Peyer's patch (tissue), 4 donors: Measurements from ENCODE around the gene DIPK1A. TPM values are rescaled to one million over a fixed set of nuclear protein-coding genes. Genes with fewer than 3 reads are reported as not detected.

Experiments
- DNase-seq, 3 donors: peaks; one replicate each; pipeline ENCODE4 v3.0.0-alpha.2; 2017 to 2019
- H3K27ac ChIP-seq, 4 donors: fragments of 200-600 bp; sonication (generic); one replicate each; pipeline ENCODE4 v1.5.1; 2016 to 2019
- H3K27me3 ChIP-seq, 2 donors: fragments of 200-600 bp; sonication (generic); one replicate each; pipeline ENCODE4 v1.5.1; 2019
- H3K36me3 ChIP-seq, 3 donors: fragments of 200-600 bp; sonication (generic); one replicate each; pipeline ENCODE4 v1.5.1; 2016 to 2019
- H3K4me1 ChIP-seq, 4 donors: fragments of 200-600 bp; sonication (generic); one replicate each; pipeline ENCODE4 v1.5.1; 2016 to 2019
- H3K4me3 ChIP-seq, 4 donors: fragments of 200-600 bp; sonication (generic); 1 replicate in 3 of 4; 2 replicates in 1 of 4; pipeline ENCODE4 v1.5.1; 2016 to 2019; ENCODE audit warnings: mild to moderate bottlenecking in 1 of 4
- H3K9me3 ChIP-seq, 4 donors: fragments of 200-600 bp; sonication (generic); one replicate each; pipeline ENCODE4 v1.5.1; 2016 to 2019; ENCODE audit warnings: mild to moderate bottlenecking in 1 of 4
- POLR2A ChIP-seq, 2 donors: fragments of 450-650 bp; IDR thresholded peaks; one replicate each; pipeline ENCODE4 v1.5.1; 2017; ENCODE audit warnings: antibody characterized with exemption in 2 of 2, mild to moderate bottlenecking in 2 of 2, moderate library complexity in 2 of 2
- total RNA-seq, 4 donors: library from RNA; depleted of rRNA; stranded (reverse); fragments of >200 nt; gene quantifications; one replicate each; pipeline ENCODE4 v1.1.0, GENCODE V29; 2016
- TF ChIP-seq, protein P1 (sequence below), 6 experiments: fragments of 450-650 bp in 4 of 6; fragments of 200-600 bp in 2 of 6; sonication (generic) in 1 of 6; IDR thresholded peaks; one replicate each; pipeline ENCODE4 v1.5.1; 2017 to 2019; ENCODE audit warnings: antibody characterized with exemption in 6 of 6, mild to moderate bottlenecking in 3 of 6, moderate library complexity in 1 of 6

DIPK1A gene
- total RNA-seq, 4 donors from 2014 or later: 5.1 to 12.4 (median 7.8) TPM

DNA sequence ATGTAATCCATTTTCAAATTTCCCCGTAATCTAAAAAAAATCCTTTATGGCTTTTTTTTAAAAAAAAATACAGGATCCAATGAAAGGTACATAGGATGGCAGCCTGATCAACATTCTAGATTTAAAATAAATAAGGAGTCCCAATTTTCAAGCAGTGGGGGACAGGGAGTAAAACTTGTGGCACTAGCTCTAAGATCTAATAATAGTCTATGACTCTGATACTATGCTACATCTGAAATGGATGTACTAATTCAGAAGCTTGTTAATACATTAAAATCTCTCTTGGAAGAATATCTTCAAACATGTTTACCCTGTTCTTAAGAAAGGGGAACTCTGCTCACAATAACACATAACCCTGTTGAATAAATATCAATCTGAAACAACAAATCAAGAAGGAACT lies 8.5 kb downstream of the DIPK1A start:
- DNase-seq: no peak
- Histone ChIP-seq H3K4me1 (peaks cover 0 to 33% (median 12%) of the 10 kb centered on the region in 4 donors), H3K36me3 (no peaks in the 10 kb centered on the region), H3K4me3 (no peak overlapping the region), H3K9me3 (no peaks in the 10 kb centered on the region), H3K27ac (peak overlapping the region in 1 of 4 donors; percentile 61), H3K27me3 (no peaks in the 10 kb centered on the region)
- TF ChIP-seq, protein P1, sequence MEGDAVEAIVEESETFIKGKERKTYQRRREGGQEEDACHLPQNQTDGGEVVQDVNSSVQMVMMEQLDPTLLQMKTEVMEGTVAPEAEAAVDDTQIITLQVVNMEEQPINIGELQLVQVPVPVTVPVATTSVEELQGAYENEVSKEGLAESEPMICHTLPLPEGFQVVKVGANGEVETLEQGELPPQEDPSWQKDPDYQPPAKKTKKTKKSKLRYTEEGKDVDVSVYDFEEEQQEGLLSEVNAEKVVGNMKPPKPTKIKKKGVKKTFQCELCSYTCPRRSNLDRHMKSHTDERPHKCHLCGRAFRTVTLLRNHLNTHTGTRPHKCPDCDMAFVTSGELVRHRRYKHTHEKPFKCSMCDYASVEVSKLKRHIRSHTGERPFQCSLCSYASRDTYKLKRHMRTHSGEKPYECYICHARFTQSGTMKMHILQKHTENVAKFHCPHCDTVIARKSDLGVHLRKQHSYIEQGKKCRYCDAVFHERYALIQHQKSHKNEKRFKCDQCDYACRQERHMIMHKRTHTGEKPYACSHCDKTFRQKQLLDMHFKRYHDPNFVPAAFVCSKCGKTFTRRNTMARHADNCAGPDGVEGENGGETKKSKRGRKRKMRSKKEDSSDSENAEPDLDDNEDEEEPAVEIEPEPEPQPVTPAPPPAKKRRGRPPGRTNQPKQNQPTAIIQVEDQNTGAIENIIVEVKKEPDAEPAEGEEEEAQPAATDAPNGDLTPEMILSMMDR (IDR thresholded peaks at IDR 0.05): no peak
- no peak for TF ChIP-seq POLR2A (IDR thresholded peaks at IDR 0.05)

DNA sequence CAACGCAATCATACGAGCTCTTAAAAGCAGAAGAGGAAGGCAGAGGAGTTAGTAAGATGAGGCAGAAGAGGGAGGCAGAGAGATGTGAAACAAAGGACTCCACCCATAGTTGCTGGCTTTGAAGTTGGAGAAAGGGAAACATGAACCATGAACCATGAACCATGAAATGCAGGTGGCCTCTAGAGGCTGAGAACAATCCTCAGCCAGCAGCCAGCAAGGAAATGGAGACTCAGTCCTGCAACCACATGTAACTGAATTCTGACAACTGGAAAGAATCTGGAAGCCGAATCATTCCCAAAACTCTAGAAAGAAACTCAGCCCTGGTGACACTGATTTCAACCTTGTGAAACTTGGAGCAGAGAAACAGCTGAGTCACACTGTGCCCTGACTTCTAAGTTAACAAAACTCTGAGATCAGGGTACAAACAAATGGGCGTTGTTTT lies 10.1 kb downstream of the DIPK1A start:
- H3K36me3 ChIP-seq: no peaks in the 10 kb centered on the region
- H3K4me1 ChIP-seq: peaks cover 0 to 27% (median 12%) of the 10 kb centered on the region in 4 donors
- peak overlapping the region; percentile 6 to 61 (median 29) for H3K27ac ChIP-seq
- H3K4me3 ChIP-seq: no peak overlapping the region
- DNase-seq: peak in 2 of 3 donors; percentile 44 to 66
- no peaks in the 10 kb centered on the region for H3K9me3 ChIP-seq
- H3K27me3 ChIP-seq: no peaks in the 10 kb centered on the region
- TF ChIP-seq POLR2A (IDR thresholded peaks at IDR 0.05): no peak
- TF ChIP-seq, protein P1 (IDR thresholded peaks at IDR 0.05): peak in 3 of 6 experiments; percentile 16 to 18 (median 17)

DNA sequence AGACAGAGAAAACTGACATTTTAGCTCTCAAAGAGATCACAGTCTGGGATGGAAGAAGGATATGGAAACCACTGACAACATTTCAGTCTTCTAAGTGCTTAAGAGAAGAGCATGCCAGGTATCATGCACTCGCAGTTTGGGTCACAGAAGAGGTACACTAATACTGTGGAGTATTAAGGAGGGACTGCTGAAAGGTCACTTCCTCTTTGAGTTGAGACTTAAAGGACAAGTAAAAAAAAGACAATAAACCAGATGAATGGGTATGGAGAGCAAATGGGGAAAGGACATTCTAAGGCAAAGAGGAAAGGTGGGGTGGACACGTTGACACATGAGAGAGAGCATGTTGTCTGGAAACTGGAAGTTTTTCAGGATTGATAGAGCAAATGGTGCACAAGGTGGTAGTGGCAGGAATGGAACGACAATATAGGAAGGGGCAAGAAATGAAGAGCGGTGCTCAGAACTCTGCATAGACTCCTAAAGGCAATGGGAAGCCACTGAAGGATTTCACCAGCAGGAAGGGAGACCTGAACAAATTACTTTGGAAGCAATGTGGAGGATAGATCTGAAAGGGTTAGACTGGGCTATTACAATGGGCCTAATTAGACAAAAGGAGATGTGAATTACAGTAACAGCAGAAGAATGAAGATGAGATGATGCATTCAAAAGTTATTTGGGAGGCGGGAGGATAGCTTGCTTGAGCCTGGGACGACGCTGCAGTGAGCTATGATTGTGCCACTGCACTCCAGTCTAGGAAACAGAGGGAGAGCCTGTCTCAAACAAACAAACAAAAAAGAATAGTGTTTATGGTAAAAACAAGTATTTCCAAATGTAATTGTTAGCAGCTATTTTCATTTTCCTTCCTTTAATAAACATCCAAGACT lies 11.1 kb downstream of the DIPK1A start:
- DNase-seq: no peak
- Histone ChIP-seq H3K4me3 (no peak overlapping the region), H3K9me3 (no peaks in the 10 kb centered on the region), H3K4me1 (peaks cover 0 to 31% (median 14%) of the 10 kb centered on the region in 4 donors), H3K27ac (peak overlapping the region in 3 of 4 donors; percentile 18 to 61 (median 43)), H3K27me3 (no peaks in the 10 kb centered on the region), H3K36me3 (no peaks in the 10 kb centered on the region)
- no peak for TF ChIP-seq POLR2A (IDR thresholded peaks at IDR 0.05)
- TF ChIP-seq, protein P1 (IDR thresholded peaks at IDR 0.05): no peak

DNA sequence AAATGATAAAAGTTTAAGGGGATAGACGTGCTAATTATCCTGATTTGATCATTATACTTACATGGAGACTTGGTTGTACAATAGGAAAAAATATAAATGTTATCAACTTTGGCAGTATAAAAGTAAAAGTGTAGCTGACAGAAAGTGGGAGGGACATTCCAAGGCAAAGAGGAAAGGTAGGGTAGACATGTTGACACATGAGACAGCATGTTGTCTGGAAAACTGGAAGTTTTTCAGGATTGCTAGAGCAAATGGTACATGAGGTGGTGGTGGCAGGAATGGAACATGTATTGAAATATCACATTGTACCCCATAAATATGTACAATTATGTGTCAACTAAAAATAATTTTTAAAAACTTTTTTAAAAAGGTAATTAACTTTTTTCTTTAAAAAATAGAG lies 13.2 kb downstream of the DIPK1A start:
- TF ChIP-seq POLR2A (IDR thresholded peaks at IDR 0.05): no peak
- TF ChIP-seq, protein P1 (IDR thresholded peaks at IDR 0.05): no peak
- DNase-seq: no peak
- peaks cover 0 to 37% (median 18%) of the 10 kb centered on the region in 4 donors for H3K4me1 ChIP-seq
- no peaks in the 10 kb centered on the region for H3K9me3 ChIP-seq
- H3K4me3 ChIP-seq: no peak overlapping the region
- no peaks in the 10 kb centered on the region for H3K36me3 ChIP-seq
- no peak overlapping the region for H3K27ac ChIP-seq
- no peaks in the 10 kb centered on the region for H3K27me3 ChIP-seq

DNA sequence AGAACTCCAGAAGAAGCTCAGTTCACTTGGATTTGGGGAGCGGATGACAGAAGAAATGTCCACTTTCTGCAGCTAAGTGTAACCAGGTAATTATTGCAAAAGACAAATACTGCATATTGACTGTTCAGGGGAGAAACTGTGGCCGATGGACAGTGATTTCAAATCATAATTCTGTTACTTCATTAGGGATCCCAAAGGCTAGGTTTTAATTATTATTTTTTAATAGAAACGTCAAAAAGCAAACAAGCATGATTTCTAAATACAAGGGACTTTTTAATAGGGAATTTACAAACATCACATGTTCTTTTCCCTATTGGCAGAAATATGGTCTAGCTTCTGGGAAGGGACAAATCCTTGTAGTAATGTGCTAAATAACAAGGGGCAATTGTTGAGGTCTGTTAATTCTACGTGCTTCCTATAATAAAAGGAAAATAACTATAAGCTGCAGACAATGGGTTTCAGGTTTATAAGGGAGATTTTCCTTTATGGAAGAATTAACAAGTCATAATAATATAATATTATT lies 15.5 kb downstream of the DIPK1A start:
- DNase-seq: no peak
- TF ChIP-seq POLR2A (IDR thresholded peaks at IDR 0.05): no peak
- TF ChIP-seq, protein P1 (IDR thresholded peaks at IDR 0.05): no peak
- H3K4me1 ChIP-seq: peaks cover 0 to 28% (median 16%) of the 10 kb centered on the region in 4 donors
- H3K27me3 ChIP-seq: no peaks in the 10 kb centered on the region
- peak overlapping the region in 1 of 4 donors; percentile 28 for H3K27ac ChIP-seq
- no peaks in the 10 kb centered on the region for H3K9me3 ChIP-seq
- no peaks in the 10 kb centered on the region for H3K36me3 ChIP-seq
- H3K4me3 ChIP-seq: no peak overlapping the region
